Bronchial epithelial cell (primary cell): ENCODE results near the gene DNAJA3. TPM values are rescaled to one million over a fixed set of nuclear protein-coding genes. Genes with fewer than 3 reads are reported as not detected.

Experiments used
- DNase-seq: peaks from one replicate; pipeline ENCODE4 v3.0.0-alpha.2; 2010; ENCODE audit warnings: low read depth
- FAIRE-seq: peaks from 2 replicates; lab custom pipeline; 2011; peaks lifted over from hg19 to GRCh38; lab: Jason Lieb, UNC
- H3K27me3 ChIP-seq: 2 replicates; pipeline ENCODE4 v1.5.1; 2011; ENCODE audit warnings: low read length; ENCODE audit not compliant: control insufficient read depth, insufficient read depth
- H3K36me3 ChIP-seq: 2 replicates; pipeline ENCODE4 v1.5.1; 2011; ENCODE audit warnings: low read length; ENCODE audit not compliant: control insufficient read depth, insufficient read depth
- H3K4me3 ChIP-seq: 2 replicates; pipeline ENCODE4 v1.5.1; 2011; ENCODE audit warnings: mild to moderate bottlenecking, low read depth, low read length, control low read depth
- total RNA-seq: library from RNA; depleted of rRNA; stranded (reverse); fragments of >200 nt; gene quantifications from 2 replicates; pipeline ENCODE4 v1.2.1, GENCODE V29; 2014
- TF ChIP-seq, protein P1 (sequence below): IDR thresholded peaks from 2 replicates; pipeline ENCODE4 v1.5.1; 2011; ENCODE audit warnings: mild to moderate bottlenecking, moderate library complexity, low read length, control low read depth, inconsistent platforms; ENCODE audit not compliant: insufficient read depth, severe bottlenecking

The DNAJA3 gene
- total RNA-seq, 1 donor from 2014 or later = 74.8 TPM

DNA sequence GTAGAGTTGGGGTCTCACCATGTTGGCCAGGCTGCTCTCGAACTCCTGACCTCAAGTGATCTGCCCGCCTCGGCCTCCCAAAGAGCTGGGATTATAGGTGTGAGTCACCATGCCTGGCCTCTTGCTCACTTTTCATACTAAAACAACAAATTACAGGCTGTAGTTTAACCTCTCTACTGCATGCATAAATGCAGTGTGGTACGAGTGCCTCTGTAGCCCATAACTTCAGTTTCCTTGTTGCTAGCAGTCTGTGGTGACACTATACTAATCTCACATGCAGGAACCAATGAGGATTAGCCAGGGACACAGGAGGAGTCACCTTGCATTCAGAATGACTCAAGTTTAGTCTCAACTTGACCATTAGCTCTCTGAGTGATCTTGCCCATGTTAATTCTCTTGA lies 70.6 kb downstream of the DNAJA3 start:
- Histone ChIP-seq H3K27me3 (no peaks in the 10 kb centered on the region), H3K4me3 (no peak overlapping the region), H3K36me3 (no peaks in the 10 kb centered on the region)
- FAIRE-seq (no peak), DNase-seq (peak; percentile 88)
- TF ChIP-seq, protein P1, sequence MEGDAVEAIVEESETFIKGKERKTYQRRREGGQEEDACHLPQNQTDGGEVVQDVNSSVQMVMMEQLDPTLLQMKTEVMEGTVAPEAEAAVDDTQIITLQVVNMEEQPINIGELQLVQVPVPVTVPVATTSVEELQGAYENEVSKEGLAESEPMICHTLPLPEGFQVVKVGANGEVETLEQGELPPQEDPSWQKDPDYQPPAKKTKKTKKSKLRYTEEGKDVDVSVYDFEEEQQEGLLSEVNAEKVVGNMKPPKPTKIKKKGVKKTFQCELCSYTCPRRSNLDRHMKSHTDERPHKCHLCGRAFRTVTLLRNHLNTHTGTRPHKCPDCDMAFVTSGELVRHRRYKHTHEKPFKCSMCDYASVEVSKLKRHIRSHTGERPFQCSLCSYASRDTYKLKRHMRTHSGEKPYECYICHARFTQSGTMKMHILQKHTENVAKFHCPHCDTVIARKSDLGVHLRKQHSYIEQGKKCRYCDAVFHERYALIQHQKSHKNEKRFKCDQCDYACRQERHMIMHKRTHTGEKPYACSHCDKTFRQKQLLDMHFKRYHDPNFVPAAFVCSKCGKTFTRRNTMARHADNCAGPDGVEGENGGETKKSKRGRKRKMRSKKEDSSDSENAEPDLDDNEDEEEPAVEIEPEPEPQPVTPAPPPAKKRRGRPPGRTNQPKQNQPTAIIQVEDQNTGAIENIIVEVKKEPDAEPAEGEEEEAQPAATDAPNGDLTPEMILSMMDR = no peak

DNA sequence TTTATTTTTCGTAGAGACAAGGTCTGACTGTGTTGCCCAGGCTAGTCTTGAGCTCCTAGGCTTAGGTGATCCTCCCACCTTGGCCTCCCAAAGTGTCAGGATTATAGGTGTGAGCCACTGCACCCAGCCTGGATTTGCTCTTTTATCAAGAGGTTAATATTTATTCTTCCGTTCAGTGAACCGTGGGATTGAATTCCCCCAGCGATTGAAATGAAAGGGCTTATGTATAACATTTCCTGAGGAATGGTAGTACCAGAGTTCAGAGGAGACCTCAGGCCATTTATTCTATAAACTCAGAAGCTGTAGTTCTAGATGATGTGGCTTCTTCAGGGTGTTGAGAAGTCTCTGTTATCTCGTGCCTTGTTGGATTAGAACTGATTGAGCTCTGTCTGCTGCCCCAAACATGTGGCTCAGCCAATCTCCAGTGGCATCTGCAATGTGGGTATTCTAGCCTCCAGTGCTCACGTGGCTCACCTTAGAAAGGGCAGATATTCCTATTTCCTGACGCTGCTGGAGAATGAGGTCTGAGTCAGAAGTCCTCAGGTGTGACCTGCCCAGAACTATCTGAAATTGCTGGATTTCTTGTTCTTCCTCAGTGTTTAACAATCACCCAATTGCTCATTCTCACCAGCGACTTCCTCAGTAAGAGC lies 73.0 kb downstream of the DNAJA3 start:
- Histone ChIP-seq H3K36me3 (no peaks in the 10 kb centered on the region), H3K4me3 (no peak overlapping the region)
- no peak for FAIRE-seq

DNA sequence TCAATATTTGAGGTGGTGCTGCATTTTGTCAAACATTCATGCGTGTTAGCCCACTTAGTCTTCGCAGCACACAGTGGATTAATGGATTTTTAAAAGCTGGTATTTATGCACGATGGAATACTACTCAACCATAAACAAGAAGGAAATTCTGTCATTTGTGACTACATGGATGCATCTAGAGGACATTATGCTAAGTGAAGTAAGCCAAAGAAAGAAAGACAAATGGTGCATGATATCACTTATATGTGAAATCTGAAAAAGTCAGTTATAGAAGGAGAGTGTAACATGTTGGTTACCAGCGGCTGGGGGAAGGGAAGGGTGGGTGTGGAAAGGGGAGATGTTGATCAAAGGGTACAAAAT lies 73.5 kb downstream of the DNAJA3 start:
- TF ChIP-seq, protein P1 = no peak
- Histone ChIP-seq H3K27me3 (no peaks in the 10 kb centered on the region), H3K36me3 (no peaks in the 10 kb centered on the region), H3K4me3 (no peak overlapping the region)
- DNase-seq (no peak), FAIRE-seq (no peak)

More for the DNA sequence above, 73.0 kb downstream of the DNAJA3 start:
- no peaks in the 10 kb centered on the region for H3K27me3 ChIP-seq
- TF ChIP-seq, protein P1 = no peak
- DNase-seq = peak; percentile 74

- no peaks in the 10 kb centered on the region for H3K27me3 ChIP-seq
- TF ChIP-seq, protein P1 = no peak
- FAIRE-seq (no peak), DNase-seq (peak; percentile 84)
- H3K4me3 ChIP-seq = no peak overlapping the region
- H3K36me3 ChIP-seq = peaks cover 1% of the 10 kb centered on the region
Measured at GRCh38 chr16:4500272-4500671, 74.6 kb downstream of the DNAJA3 start.

DNA sequence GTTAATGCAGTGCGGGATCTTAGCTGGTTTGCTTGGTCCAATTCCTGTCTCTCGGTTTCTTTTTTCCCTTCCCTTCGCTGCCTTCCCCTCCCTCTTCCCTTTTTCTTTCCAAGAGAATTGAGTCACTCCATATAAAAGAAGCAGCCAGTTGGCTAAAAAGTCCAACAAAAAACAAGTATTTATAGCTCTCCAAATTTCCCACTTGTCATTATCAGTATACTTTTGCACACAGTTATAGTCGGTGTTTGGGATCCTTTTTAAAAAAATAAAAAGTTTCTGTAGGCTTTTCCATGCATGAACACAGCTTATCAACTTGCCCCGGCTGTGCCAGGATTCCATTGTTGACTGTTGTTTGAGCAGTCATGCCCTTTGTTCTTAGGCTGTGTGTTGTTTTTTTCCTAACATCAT lies 75.4 kb downstream of the DNAJA3 start:
- TF ChIP-seq, protein P1 = no peak
- DNase-seq (no peak), FAIRE-seq (no peak)
- Histone ChIP-seq H3K36me3 (peaks cover 3% of the 10 kb centered on the region), H3K4me3 (no peak overlapping the region), H3K27me3 (no peaks in the 10 kb centered on the region)
